Breast epithelium (tissue), 4 donors: Measurements from ENCODE around the gene CMTM4. TPM values are rescaled to one million over a fixed set of nuclear protein-coding genes. Genes with fewer than 3 reads are reported as not detected.
"Not testable (repeated sequence)": the region's sequence is repeated elsewhere in the genome, so short reads cannot be mapped to it uniquely, and the experiment has no call there.

ENCODE experiments used
- DNase-seq, 2 donors: peaks; one replicate each; pipeline ENCODE4 v3.0.0-alpha.2; 2019; ENCODE audit warnings: low spot score in 2 of 2
- H3K27ac ChIP-seq, 2 donors: fragments of 200-600 bp; sonication (generic) in 1 of 2; one replicate each; pipeline ENCODE4 v1.5.1; 2016 to 2019; ENCODE audit warnings: mild to moderate bottlenecking in 1 of 2
- H3K27me3 ChIP-seq, 2 donors: fragments of 200-600 bp; sonication (generic) in 1 of 2; one replicate each; pipeline versions ENCODE4 v1.5.1 to v1.6.0; 2017 to 2019; ENCODE audit warnings: control low read depth in 1 of 2, mild to moderate bottlenecking in 1 of 2
- H3K36me3 ChIP-seq: fragments of 200-600 bp; one replicate; pipeline ENCODE4 v1.5.1; 2019
- H3K4me1 ChIP-seq, 2 donors: fragments of 200-600 bp; sonication (generic); one replicate each; pipeline ENCODE4 v1.5.1; 2016 to 2019; ENCODE audit warnings: control low read depth in 1 of 2
- H3K4me3 ChIP-seq, 3 donors: fragments of 200-600 bp; sonication (generic); 1 replicate in 2 of 3; 2 replicates in 1 of 3; pipeline ENCODE4 v1.5.1; 2016 to 2019; ENCODE audit warnings: mild to moderate bottlenecking in 3 of 3, moderate library complexity in 2 of 3
- H3K9me3 ChIP-seq, 2 donors: fragments of 200-600 bp; sonication (generic) in 1 of 2; one replicate each; pipeline ENCODE4 v1.5.1; 2016 to 2019; ENCODE audit warnings: control low read depth in 1 of 2
- CTCF ChIP-seq, 3 donors: fragments of 450-650 bp; IDR thresholded peaks; one replicate each; pipeline ENCODE4 v1.5.1; 2016 to 2017; ENCODE audit warnings: antibody characterized with exemption in 3 of 3, mild to moderate bottlenecking in 3 of 3, moderate library complexity in 3 of 3
- POLR2A ChIP-seq: fragments of 450-650 bp; IDR thresholded peaks from one replicate; pipeline ENCODE4 v1.6.1; 2016; ENCODE audit warnings: antibody characterized with exemption, mild to moderate bottlenecking, moderate library complexity
- POLR2AphosphoS5 ChIP-seq, 3 donors: sonication (generic); formaldehyde crosslinking; IDR thresholded peaks; one replicate each; pipeline ENCODE4 v1.6.1; 2017; ENCODE audit warnings: antibody characterized with exemption in 3 of 3
- intact Hi-C: fragments of 100-400 bp; cut with DNase I; formaldehyde crosslinking; loops from one replicate; pipeline ENCODE4 v1.15.1; 2023; ENCODE audit warnings: low total_unique reads
- total RNA-seq, 3 donors: library from RNA; depleted of rRNA; stranded (reverse); fragments of >200 nt; gene quantifications; one replicate each; pipeline ENCODE4 v1.1.0, GENCODE V29; 2016

The CMTM4 gene
- total RNA-seq, 3 donors from 2014 or later: 12.5 to 35.4 (median 33.7) TPM

DNA sequence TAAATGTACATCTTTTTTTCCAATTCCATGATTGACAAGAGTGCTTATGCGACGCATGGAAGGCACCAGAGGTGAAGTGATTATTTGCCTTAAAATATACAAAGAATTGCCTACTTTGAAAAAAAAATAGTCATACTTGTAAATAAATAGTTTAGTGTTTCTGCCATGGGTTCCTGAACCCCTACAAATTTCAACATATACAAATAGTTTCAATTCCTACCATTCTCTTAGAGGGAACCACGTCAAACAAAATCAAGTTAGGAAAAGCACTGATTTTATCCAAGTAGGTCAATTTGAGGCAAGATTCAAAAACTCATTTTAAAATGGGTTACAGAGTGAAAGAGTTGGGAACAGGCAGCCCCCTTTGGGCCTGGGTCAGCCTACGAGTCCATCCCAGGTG, 80.4 kb downstream of the CMTM4 start:
- no peak for TF ChIP-seq POLR2A
- TF ChIP-seq CTCF (IDR thresholded peaks at IDR 0.05): no peak
- no peak for TF ChIP-seq POLR2AphosphoS5 (IDR thresholded peaks at IDR 0.05)
- Histone ChIP-seq H3K27ac (no peak overlapping the region), H3K4me3 (no peak overlapping the region), H3K9me3 (no peaks in the 10 kb centered on the region), H3K36me3 (peaks cover 6% of the 10 kb centered on the region), H3K4me1 (peaks cover 0 to 4% of the 10 kb centered on the region in 2 donors), H3K27me3 (no peaks in the 10 kb centered on the region)
- DNase-seq: no peak
- intact Hi-C loops: no loop called here

DNA sequence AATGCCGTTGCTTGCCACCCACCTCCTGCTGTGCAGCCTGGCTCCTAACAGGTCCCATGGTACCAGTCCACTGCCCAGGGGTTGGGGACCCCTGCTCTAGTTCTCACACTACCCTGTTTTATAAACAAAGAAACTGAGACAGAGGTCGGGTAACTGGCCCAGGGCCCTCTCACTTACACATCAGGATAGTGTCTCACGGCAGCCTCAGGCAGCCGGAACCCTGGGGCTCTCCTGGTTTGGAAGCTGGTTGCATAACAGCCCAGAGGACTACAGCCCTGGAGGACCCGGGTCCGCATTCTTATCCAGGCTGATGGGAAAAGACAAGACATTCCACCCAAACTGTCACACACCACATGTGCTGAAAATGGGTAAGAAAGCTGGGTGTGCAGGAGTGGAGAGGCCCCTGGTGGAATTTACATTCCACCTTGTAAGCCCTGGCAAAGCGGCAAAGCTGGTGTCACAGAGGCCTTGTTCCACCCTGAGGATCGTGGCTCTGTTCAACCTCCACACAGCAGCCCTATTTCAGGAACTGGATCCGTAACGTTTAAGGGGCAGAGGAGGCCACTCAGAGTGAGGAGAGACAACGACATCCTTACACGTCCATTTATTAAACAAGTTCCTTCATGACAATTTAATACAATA, 82.3 kb downstream of the CMTM4 start:
- Histone ChIP-seq H3K27ac (no peak overlapping the region), H3K9me3 (no peaks in the 10 kb centered on the region), H3K4me1 (peaks cover under 1 to 4% of the 10 kb centered on the region in 2 donors), H3K27me3 (no peaks in the 10 kb centered on the region), H3K4me3 (no peak overlapping the region), H3K36me3 (peaks cover 6% of the 10 kb centered on the region)
- intact Hi-C loops: no loop called here
- no peak for DNase-seq
- TF ChIP-seq POLR2A (no peak), CTCF (IDR thresholded peaks at IDR 0.05) (no peak), POLR2AphosphoS5 (IDR thresholded peaks at IDR 0.05) (no peak)

DNA sequence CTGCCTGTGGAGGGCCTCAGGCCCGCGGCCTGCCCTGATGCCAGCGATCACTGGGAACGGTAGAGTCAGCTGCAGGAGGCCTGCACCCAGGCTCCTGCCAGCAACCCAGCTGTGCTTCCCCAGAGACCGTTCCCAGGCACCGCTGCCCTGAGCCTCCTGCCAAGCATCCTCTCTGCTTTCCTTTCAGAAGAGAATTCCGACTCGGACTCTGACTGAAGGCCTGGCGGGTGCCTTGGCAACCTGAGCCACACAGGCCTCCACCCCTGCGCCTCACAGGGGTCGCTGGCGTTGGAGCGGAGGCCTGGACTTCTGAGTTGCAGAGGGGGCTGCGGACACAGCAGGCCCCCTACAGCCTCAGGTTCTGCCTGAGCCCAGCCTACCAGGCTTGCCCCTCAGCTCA, 84.1 kb downstream of the CMTM4 start:
- no peak overlapping the region for H3K27ac ChIP-seq
- H3K4me3 ChIP-seq: no peak overlapping the region
- intact Hi-C loops: no loop called here
- H3K4me1 ChIP-seq: peaks cover 3 to 7% of the 10 kb centered on the region in 2 donors
- no peaks in the 10 kb centered on the region for H3K27me3 ChIP-seq
- no peak for DNase-seq
- no peaks in the 10 kb centered on the region for H3K9me3 ChIP-seq
- TF ChIP-seq POLR2AphosphoS5 (IDR thresholded peaks at IDR 0.05) (no peak), CTCF (IDR thresholded peaks at IDR 0.05) (no peak), POLR2A (no peak)
- H3K36me3 ChIP-seq: peaks cover 6% of the 10 kb centered on the region

DNA sequence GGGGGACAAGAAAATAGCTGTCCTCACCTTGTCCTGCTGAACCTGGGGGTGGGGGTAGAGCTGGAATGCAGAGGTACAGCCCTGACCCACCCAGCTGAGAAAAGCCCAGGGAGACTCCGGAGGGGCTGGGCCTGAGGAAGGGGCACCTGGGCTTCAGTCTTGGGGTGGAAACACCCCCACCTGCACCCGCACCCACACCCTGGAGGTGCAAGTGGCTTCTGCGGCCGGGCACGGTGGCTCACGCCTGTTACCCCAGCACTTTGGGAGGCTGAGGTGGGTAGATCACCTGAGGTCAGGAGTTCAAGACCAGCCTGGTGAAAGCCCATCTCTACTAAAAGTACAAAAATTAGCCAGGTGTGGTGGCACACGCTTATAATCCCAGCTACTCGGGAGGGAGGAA, 84.6 kb downstream of the CMTM4 start:
- DNase-seq, H3K4me3 ChIP-seq, H3K4me1 ChIP-seq, H3K27ac ChIP-seq, intact Hi-C loops, H3K27me3 ChIP-seq, H3K9me3 ChIP-seq, H3K36me3 ChIP-seq: not testable (repeated sequence)

- intact Hi-C loops: no loop called here
- TF ChIP-seq CTCF (IDR thresholded peaks at IDR 0.05): no peak
- TF ChIP-seq POLR2A: no peak
- TF ChIP-seq POLR2AphosphoS5 (IDR thresholded peaks at IDR 0.05): no peak
- H3K36me3 ChIP-seq: peaks cover 6% of the 10 kb centered on the region
Measured at GRCh38 chr16:66610111-66610820, 86.3 kb downstream of the CMTM4 start.

More at GRCh38 chr16:66610111-66610820, 86.3 kb downstream of the CMTM4 start:
- Histone ChIP-seq H3K27ac (peak overlapping the region in 1 of 2 donors; percentile 9), H3K9me3 (no peaks in the 10 kb centered on the region), H3K4me3 (no peak overlapping the region), H3K4me1 (peaks cover 3 to 14% of the 10 kb centered on the region in 2 donors), H3K27me3 (no peaks in the 10 kb centered on the region)
- DNase-seq: no peak
